NB4 (cell line): ENCODE measurements around the gene HGF.

Experiments used
- CTCF ChIP-seq: IDR thresholded peaks from one replicate; pipeline ENCODE4 v1.5.1; 2012; ENCODE audit warnings: low read depth, low read length
- POLR2A ChIP-seq: IDR thresholded peaks from 2 replicates; pipeline ENCODE4 v1.6.1; 2011; ENCODE audit warnings: mild to moderate bottlenecking; ENCODE audit not compliant: insufficient read length; ENCODE audit errors: extremely low read depth

DNA sequence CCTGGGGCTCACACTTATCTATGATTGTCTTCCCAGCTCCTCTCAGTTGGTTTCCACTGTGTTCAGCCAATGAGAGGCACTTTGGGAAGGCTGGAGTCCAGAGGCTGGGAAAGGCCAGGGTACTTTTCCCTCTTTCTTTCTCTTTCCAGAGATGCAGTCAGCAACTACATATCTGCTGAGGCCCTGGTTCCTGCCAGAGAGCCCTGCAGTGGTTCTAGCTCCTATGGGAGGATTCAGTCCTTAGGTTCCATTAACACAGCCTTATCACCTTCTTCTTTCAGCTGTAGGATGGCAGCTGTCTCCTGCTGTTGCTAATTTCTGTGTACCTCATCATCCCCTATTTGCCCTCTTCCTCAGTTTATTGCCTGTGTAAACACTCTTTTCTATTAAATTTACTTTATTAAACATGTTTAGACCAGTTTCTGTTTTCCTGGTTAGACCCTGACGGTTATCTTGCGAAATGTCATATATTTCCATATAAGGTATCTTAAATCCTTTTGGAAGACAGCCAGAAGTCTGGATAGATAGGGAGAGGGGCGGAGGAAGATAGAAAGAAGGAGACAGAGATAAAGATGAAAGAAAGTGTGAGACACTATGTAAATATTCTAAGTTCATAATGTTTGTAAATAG, 100.3 kb downstream of the HGF start:
- no peak for TF ChIP-seq POLR2A
- no peak for TF ChIP-seq CTCF
